ENCODE data around the gene SPECC1L.

Gene SPECC1L

GRCh38 chr22:24419475-24419850 lies 148.8 kb downstream of the SPECC1L start:
- DNase-seq: no peak

- DNase-seq: no peak
Measured at GRCh38 chr22:24420072-24420976, 149.7 kb downstream of the SPECC1L start.

- DNase-seq: no peak
Measured at GRCh38 chr22:24420977-24421343, 150.3 kb downstream of the SPECC1L start.

GRCh38 chr22:24421428-24421931 lies 150.8 kb downstream of the SPECC1L start:
- no peak for DNase-seq

- no peak for DNase-seq
Measured at GRCh38 chr22:24422102-24422665, 151.6 kb downstream of the SPECC1L start.

- peak; percentile 40 to 82 for DNase-seq
Measured at GRCh38 chr22:24423519-24424000, 152.9 kb downstream of the SPECC1L start.

GRCh38 chr22:24424001-24424900 lies 153.6 kb downstream of the SPECC1L start:
- no peak for DNase-seq

GRCh38 chr22:24424901-24425775 lies 154.5 kb downstream of the SPECC1L start:
- no peak for DNase-seq

- no peak for DNase-seq
Measured at GRCh38 chr22:24426436-24426835, 155.8 kb downstream of the SPECC1L start.

- no peak for DNase-seq
Measured at GRCh38 chr22:24426851-24427499, 156.3 kb downstream of the SPECC1L start.

- no peak for DNase-seq
Measured at GRCh38 chr22:24427500-24428164, 157.0 kb downstream of the SPECC1L start, which contains the start of gene ADORA2A. Gene ADORA2A (plus strand): TSS chr22:24427599. CDS start chr22:24433405, 5,806 bp downstream.

GRCh38 chr22:24428751-24429410 lies 158.2 kb downstream of the SPECC1L start:
- no peak for DNase-seq

GRCh38 chr22:24429411-24430365 lies 159.1 kb downstream of the SPECC1L start:
- DNase-seq: peak; percentile 29 to 55

- no peak for DNase-seq
Measured at GRCh38 chr22:24430431-24431308, 160.0 kb downstream of the SPECC1L start.

- DNase-seq: no peak
Measured at GRCh38 chr22:24431309-24432034, 160.8 kb downstream of the SPECC1L start.

GRCh38 chr22:24432059-24432853 lies 161.6 kb downstream of the SPECC1L start:
- no peak for DNase-seq
